GM19467 (cell line): ENCODE data around the gene PPARA.

ENCODE experiments used
- ATAC-seq: cut with Tn5 transposase; IDR thresholded peaks from one replicate; pipeline ENCODE4 v1.9.1; 2021; ENCODE audit warnings: mild to moderate bottlenecking, moderate library complexity; ENCODE audit not compliant: unreplicated experiment

PPARA gene

GRCh38 chr22:46113910-46114517 lies 36.3 kb upstream of the PPARA start:
- ATAC-seq: no peak

DNA sequence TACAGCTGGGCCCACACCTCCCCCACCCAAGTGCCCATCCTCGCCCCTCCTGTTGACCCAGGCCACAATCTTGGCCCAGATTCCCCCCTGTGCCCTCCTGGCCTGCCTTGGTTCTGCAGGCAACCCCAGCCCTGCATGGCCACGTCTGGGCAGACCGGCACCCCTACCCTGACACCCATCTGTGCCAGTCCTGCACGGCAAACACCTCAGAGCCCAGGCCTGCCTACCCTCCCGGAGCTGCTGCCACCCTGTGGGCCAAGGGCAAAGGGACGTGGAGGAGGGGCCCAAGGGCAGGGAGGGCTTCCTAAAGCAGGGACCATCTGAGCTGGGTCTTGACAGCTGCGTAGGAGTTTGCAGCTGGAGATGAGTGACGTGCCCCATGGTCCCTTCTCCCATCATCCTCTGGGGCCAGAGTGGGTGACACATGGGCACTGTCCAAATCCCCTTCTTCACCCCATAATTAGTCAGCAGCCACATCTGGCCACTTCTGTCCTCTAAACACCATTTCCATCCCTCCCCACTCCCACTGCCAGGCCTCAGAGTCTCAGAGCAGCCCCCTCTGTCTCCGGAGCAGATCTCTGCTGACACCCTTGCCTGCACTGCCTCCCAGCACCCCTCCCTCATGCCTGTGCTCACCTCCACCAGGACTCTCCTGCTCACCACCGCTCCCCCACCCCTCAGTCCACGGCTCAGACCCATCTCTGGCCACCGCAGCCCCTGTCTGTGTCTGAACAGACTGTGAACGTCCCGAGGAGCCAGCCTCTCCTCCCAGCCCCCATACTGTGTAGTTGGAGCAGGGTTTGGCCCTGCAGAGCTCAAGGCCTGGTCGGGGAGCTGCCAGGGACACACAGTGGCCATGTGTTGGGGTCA lies 35.6 kb upstream of the PPARA start:
- no peak for ATAC-seq

- ATAC-seq: no peak
Measured at GRCh38 chr22:46115388-46115678, 35.0 kb upstream of the PPARA start.

DNA sequence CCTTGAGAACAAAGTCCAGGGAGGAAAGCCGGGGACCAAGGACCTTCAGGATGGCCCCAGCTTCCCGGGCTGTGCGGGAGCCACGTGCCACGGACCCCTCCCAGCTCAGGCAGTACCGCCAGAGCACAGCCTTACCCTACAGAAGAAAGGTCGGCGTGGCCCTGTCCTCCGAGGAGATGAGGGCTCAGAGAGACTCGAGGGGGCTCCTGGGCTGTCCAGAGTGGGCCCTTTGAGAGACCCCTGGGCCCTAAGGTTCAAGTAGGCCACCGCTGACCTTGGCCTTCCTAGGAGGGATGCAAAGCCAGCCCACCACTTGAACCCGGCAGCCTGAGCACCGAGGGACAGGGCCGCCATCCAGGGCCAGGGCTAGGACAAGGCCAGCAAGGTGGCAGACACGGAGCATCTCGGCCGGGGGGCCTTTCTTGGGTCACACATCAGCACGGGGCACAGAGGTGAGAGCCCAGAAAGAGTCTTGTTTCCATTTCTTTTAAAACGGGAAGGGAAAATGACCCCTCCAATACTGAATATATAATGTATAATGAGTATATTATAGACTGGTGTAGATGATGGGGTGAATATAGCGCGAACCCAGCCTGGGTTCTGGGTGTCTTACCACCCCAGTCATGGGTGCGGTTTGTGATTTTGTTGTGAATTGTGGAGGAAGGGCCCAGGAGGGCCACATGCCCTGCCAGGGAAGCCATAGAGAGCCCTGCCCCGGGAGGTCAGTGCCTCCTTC lies 34.4 kb upstream of the PPARA start:
- no peak for ATAC-seq

- no peak for ATAC-seq
Measured at GRCh38 chr22:46116491-46116958, 33.8 kb upstream of the PPARA start.

- ATAC-seq: no peak
Measured at GRCh38 chr22:46117206-46118199, 32.8 kb upstream of the PPARA start.

DNA sequence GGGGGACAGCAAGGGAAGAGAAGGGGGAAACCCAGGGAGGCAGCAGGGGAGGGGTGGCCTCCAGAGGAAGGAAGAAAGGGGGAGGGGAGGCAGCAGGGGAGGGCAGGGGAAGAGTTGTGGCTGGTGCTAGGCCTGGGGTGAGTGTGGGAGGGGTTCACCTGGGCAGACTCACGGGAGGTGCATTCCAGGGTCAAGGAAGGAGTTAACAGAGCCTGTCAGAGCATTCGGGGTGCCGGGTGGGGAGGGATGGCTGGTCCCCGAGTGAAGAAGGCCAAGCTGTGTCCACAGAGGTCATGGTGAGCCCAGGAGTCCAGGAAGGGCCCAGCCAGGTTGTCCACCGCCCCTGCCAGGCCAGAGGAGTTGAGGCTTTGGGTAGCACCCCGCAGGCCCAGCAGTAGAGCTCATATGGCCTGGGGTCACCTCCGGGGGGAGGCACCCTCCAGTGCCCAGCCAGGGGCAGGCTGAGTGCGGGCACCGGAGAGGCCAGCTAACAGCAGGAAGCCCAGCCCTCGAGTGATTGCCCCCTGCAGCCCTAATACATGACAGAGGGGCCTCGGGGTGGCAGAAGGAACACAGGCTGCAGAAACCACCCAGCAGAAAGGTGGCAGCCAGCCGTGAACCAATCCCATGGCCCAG lies 31.1 kb upstream of the PPARA start:
- ATAC-seq: no peak

- no peak for ATAC-seq
Measured at GRCh38 chr22:46119729-46120419, 30.5 kb upstream of the PPARA start.

GRCh38 chr22:46120420-46120737 lies 29.9 kb upstream of the PPARA start:
- no peak for ATAC-seq

DNA sequence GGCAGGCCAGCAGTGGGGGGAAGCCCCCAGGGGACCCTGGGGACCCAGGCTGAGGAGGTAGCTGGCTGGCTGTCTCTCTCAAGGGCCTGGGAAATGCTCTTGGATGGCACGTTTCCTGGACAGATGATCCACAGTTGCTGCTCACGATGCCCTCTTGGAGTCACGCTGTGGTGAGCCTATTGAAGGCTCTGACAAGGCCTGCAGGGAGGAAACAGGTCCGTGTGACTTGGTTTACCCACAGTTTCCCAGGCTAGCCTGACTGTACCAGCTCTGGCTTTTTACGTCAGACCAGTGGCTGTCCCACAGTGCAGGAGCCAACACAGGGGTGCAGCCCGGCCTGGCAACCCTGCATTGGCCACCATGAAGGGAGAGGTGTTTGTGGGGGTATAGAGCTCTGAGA lies 29.2 kb upstream of the PPARA start:
- ATAC-seq: no peak

DNA sequence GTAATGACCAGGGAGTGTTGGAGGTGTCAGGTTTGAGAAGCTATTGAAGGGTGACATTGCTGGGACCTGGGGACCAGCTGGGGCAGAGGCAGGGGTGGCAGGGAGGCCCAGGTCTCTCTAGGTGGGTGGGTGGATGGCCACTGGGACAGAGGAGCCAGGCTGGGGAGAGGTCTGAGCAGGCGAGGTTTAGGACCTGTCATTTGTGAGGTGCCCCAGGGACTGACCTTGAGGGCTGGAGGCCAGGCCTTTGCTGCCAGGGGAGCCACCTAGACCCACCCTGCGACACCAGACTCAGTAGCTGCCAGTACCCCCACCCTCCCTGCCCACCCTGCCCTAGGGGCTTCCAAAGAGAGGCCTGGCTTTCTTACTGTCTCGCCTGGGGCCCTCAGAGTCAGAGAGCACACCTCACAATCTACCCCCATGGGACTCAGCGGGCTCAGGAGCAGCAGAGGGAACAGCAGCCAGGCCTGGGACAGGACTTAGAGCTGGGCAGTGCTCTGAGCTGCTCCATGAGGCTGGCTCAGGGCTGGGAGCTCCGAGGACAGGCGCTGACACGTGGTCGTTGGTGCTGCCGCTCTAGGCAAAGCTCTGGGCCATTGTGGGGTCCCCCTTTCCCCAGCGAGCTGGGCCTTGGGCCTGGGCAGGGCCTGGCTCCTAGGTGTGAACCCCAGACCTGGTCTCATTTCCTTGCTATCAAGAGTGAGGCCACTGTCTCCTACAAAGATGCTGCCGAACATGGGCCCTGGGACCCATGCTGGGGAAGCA lies 28.6 kb upstream of the PPARA start:
- ATAC-seq: no peak

GRCh38 chr22:46122511-46122971 lies 27.8 kb upstream of the PPARA start:
- ATAC-seq: no peak

DNA sequence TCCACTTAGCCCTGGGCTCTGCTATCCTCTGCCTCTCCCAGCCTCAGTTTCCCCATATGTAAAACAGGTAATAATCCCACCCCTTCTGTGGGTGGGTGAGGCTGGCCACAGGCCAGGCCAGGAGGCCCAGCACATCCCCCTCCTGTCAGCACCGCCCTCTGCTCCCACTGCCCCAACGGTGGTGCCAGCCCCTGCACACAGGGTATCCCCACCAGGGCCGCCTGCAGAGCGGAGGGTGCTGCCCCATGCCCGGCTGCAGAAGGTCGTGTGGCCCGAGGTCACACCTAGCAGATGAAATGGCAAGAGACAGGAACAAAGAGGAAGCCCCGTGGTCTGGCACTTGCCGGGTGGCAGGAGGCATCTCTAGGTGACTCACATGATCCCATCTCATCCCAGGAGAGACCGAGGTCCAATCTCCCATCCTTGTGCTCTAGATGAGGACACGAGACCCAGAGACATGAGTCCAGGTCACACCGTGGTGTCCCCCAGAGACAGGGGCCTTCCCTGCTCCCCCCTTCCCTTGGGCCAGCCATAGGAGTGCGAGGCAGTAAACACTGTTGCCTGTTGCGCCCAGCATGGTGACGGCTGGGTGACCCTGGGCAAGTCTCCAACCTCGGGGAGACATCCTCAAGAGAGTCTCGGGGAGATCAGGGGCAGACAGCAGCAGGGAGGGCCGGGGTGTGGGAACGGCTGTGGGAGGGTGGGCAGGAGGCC lies 27.2 kb upstream of the PPARA start:
- no peak for ATAC-seq

GRCh38 chr22:46123694-46124382 lies 26.5 kb upstream of the PPARA start:
- ATAC-seq: no peak

GRCh38 chr22:46124383-46125144 lies 25.8 kb upstream of the PPARA start:
- ATAC-seq: no peak

- ATAC-seq: no peak
Measured at GRCh38 chr22:46125311-46125710, 25.0 kb upstream of the PPARA start.
